Hepatocyte (in vitro differentiated cells): ENCODE measurements around the gene DAAM1.

Experiments used
- CTCF ChIP-seq: fragments of 200-600 bp; sonication (generic); IDR thresholded peaks from 2 replicates; pipeline ENCODE4 v1.5.1; 2016; ENCODE audit warnings: antibody characterized with exemption, mild to moderate bottlenecking; ENCODE audit not compliant: poor library complexity
- EZH2 ChIP-seq: fragments of 200-600 bp; sonication (generic); IDR thresholded peaks from 2 replicates; pipeline ENCODE4 v1.6.1; 2016; ENCODE audit warnings: antibody characterized with exemption, mild to moderate bottlenecking, borderline replicate concordance
- EZH2phosphoT487 ChIP-seq: fragments of 200-600 bp; sonication (generic); IDR thresholded peaks from one replicate; pipeline ENCODE4 v1.6.1; 2018; ENCODE audit warnings: antibody characterized with exemption, mild to moderate bottlenecking, low read depth, moderate library complexity; ENCODE audit not compliant: unreplicated experiment, severe bottlenecking

GRCh38 chr14:59214702-59215302, 26.3 kb downstream of the DAAM1 start:
- TF ChIP-seq EZH2phosphoT487 (no peak), CTCF (no peak), EZH2 (no peak)
